ENCODE measurements around the gene SLC25A23.
A peak's percentile ranks its signal among the peaks of the same experiment; 100 is the strongest.

SLC25A23 gene

GRCh38 chr19:6481541-6482342, 22.1 kb upstream of the SLC25A23 start, which contains the start of gene DENND1C:
Gene DENND1C (minus strand): TSS chr19:6481787. CDS start chr19:6481695, 92 bp downstream.
- DNase-seq (ENCODE audit: low read depth), result peak; percentile 55

DNA sequence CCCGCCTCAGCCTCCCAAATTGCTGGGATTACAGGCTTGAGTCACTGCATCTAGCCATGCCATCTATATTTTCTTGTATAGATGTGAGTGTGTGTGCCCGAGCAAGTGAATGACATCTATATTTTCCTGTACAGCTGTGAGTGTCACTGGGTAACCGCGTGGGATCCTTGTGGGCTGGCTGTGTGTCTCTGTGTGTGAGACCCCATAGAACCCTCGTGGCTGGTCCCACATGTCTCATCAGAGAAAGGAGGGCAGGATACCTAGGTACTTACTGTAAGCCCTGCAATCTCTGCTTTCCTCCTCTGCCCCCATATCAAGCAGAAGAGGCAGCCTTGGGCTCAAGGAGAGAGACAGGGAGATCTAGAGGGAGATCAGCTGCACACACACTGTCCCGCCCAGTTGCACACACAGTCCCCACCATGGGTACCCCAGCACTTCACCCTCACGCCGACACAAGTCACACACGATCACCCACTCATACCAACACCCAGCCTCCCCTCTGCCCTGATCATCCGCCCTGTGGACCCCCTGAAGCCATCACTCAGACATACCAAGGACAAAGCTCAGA, 21.3 kb upstream of the SLC25A23 start:
- DNase-seq (ENCODE audit: low read depth), result no peak

DNA sequence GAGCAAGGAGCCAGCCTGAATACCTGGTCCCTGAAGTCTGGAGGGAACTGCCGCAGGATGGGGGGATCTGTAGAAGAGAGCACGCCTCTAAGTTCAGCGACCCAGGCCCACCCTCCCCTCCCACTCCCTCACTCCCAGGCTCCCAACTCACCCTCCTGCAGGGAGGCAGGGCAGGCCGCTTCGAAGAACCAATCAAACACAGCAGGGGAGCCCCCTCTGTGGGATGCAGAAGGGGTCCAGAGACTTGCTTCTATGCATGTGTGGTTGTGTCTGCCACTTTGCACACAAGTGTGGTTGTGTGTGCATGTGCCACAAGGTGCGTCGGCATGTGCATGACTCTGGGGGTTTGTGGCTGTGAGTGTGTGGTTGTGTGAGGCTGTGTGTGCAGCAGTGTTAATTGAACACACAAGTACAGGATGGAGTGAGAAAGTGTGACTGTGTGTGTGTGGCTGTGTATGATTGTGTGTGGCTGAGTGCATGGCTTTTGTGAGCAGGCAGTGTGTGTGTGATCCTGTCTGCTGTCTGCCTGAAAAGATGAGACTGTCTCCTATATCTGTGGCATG, 20.3 kb upstream of the SLC25A23 start:
- DNase-seq (ENCODE audit: low read depth), result no peak

DNA sequence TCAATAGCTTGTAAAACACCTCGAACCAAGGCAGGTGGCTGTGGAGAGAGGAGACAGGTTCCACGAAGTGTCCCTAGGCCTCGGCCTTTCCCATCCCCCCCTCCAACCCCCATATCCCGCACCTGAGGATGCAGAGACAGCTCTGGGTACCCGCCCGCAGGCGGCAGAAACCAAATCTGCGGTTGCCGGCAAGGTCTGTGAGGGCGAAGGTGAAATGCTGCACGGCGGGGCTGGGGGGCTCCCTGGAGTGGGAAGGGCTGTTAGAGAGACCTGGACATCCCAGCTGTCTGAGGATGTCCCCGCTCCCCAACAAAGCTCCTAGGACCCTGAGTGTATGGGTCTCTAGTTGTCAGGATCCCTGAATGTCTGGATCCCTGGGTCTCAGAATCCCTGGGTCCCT, 19.2 kb upstream of the SLC25A23 start:
- DNase-seq (ENCODE audit: low read depth), result no peak

DNA sequence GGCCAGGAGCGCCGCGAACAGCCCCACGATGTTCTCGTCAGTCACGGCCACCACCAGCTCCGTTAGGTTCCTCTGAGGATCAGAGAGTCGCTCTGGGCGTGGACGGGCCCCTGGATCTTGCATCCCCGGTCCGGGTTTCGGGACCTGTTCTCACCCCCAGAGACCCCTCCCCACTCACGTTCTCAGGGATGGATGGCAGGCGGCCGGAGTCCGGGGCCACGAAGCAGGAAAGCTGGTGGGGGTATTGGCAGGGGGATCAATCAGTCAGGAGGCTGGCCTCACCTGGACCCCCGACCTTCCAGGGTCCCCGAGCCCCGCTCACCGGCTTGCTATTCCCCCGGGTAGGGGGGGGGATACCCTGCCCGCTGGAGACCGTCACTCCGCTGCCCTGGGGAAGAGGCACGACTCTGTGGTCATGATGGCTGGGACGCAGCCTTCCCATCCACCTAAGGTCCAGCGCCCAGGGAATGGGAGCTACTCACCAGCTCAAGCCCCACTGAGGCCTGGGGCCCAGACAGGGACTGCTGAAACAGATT, 17.4 kb upstream of the SLC25A23 start:
- no peak for DNase-seq (ENCODE audit: low read depth)

GRCh38 chr19:6476155-6476895, 16.7 kb upstream of the SLC25A23 start:
- peak; percentile 31 for DNase-seq (ENCODE audit: low read depth)

GRCh38 chr19:6475321-6476108, 15.9 kb upstream of the SLC25A23 start:
- DNase-seq (ENCODE audit: low read depth), result no peak

DNA sequence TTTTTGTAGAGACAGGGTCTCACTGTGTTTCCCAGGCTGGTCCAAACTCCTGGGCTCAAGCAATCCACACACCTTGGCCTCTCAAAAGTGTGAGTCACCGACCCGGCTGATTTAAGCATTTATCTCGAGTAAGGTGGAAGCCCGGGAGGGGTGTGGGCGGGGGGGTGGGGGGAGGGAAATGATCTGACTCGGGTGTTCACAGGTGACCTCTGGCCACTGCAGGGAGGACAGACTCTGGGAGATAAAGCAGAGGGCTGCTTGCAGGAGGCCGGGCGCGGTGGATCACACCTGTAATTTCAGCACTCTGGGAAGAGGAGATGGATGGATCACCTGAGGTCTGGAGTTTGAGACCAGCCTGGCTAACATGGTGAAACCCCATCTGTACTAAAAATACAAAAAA, 14.1 kb upstream of the SLC25A23 start:
- no peak for DNase-seq (ENCODE audit: low read depth)

- DNase-seq (ENCODE audit: low read depth), result no peak
These were observed 13.1 kb upstream of the SLC25A23 start for GRCh38 chr19:6472713-6473112.

- DNase-seq (ENCODE audit: low read depth), result no peak
These were observed 11.5 kb upstream of the SLC25A23 start for GRCh38 chr19:6471076-6471475.

- no peak for DNase-seq (ENCODE audit: low read depth)
These were observed 10.6 kb upstream of the SLC25A23 start for GRCh38 chr19:6470173-6470572.

GRCh38 chr19:6467384-6467783, 7.8 kb upstream of the SLC25A23 start:
- DNase-seq (ENCODE audit: low read depth), result no peak

- DNase-seq (ENCODE audit: low read depth), result no peak
These were observed 7.1 kb upstream of the SLC25A23 start for GRCh38 chr19:6466526-6467248.

GRCh38 chr19:6465663-6466062, 6.1 kb upstream of the SLC25A23 start:
- no peak for DNase-seq (ENCODE audit: low read depth)

DNA sequence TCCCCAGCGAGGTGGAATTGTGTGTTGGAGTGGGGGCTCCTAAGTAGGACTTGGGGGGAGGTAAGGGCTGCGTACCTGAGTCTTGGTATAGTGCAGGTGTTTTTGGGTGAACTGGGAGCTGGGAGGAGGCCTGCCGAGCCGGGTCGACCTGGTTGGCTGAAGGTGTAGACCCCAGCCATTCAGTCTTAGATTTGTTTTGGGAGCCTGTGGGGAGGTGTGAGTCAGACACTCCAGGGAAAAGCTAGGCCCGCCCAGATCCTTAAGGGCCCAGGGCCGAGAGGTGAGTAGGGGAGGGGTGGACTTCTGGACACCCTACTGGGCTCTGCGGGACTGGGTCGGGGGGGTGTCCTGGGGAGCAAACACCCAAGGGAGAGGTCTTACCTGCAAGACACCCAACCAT, 5.4 kb upstream of the SLC25A23 start:
- DNase-seq (ENCODE audit: low read depth), result no peak

DNA sequence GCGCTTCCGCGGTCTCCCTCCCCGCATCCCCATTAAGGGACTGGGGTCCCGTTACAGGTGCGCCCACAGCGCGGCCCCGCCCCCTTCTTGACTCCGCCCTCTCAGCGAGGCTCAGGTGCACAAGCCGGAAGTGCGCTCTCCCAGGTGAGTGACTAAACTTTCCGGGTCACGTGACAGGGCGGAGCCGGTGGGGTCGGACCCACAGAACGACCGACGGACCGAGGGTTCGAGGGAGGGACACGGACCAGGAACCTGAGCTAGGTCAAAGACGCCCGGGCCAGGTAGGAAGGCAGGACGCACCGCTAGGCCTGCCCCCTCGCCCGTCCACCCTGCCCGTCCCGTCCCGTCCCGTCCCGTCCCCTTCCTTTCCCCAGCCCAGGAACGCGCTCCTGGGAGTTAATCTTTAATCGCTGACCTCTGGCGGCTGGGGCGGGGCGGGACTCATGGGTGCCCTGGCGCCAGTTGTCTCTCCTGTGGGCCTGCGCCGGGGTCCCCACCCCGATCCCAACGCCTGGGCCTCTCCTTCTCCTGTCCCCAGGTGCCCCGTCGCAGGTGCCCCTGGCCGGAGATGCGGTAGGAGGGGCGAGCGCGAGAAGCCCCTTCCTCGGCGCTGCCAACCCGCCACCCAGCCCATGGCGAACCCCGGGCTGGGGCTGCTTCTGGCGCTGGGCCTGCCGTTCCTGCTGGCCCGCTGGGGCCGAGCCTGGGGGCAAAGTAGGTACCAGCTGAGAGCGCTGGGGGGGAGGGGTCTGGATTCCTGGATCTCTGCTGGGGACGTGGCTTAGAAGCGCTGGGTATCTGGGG, 4.7 kb upstream of the SLC25A23 start, which contains the start of gene CRB3:
Gene CRB3 (plus strand): TSS at position 202 of the 804 bp plus-strand sequence. CDS start 431 bp downstream, at position 633.
- peak; percentile 27 for DNase-seq (ENCODE audit: low read depth)

DNA sequence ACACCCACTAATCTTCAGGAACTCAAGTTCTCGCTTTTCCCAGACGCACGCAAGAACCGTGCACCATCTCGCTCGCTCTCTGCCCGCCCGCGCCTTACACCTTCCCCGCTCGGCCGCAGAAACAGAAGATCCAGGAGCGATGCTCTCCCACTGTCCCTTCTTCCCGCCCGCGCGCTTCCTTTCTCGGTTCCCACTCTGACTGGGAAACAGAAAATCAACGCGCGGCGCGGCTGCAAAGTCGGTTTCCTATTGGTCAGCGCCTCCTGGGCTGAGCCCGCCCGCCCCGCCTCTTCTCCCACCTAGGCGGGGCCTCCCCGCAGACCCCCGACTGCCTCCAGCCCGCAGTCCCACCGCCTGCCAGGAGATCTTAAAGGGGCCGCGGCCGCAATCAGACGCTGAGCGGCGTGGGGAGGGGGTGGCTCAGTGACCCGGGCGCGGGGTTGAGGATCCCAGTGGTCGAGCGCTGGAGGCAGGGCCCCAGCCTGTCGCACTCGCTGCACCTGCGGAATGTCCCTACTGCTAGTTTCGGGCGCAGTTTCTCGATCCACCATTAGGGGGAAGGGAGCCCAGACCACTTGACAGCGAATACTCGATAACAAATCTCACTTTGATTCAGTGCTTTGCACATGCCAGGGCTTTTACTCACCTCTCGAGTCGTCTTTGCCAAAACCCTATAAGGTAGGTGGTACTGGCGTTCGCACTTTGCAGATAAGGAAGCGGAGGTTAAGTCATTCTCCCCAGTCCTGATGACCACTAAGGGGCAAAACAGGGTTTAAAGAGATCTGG, 700 bp upstream of the SLC25A23 start:
- peak; percentile 93 for DNase-seq (ENCODE audit: low read depth)

DNA sequence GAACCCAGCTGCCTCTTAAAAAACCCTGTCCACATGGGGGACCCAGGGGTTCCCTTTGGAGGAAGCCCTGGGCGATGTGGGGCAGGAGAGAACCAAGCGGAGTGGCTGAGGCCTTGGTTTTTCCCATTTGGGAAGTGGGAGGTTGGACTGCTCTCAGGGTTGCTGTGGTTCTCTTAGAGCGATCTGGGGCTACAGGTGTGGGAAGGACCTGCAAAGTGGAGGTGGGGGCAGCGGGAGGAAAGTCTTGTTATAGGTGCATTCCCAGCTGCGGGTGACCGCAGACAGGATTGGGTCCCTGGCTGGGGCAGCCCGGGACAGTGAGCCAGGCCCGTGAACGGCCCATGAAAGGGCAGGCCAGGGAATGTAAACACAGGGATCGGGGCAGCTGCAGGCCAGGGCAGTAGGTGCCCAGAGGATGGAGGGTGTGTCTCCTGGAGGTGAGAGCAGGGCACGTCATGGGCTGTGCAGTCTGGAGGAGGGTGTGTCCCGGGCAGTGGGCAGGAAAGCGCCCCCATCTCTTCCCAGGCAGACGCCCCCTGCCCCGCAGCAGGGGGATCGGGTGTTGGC, 814 bp downstream of the SLC25A23 start:
- DNase-seq (ENCODE audit: low read depth), result no peak
